NCI-H82 treated with DMSO at 0.1 percent for 48 hours (cell line): ENCODE measurements around the gene GTF2A1.
"Not testable (repeated sequence)": the region's sequence is repeated elsewhere in the genome, so short reads cannot be mapped to it uniquely, and the experiment has no call there.

Source experiments
- DNase-seq: peaks from one replicate; lab custom pipeline; 2025; ENCODE audit not compliant: unreplicated experiment; lab: John Stamatoyannopoulos, UW

GTF2A1 gene

GRCh38 chr14:81233615-81234014, 12.9 kb upstream of the GTF2A1 start:
- no peak for DNase-seq

DNA sequence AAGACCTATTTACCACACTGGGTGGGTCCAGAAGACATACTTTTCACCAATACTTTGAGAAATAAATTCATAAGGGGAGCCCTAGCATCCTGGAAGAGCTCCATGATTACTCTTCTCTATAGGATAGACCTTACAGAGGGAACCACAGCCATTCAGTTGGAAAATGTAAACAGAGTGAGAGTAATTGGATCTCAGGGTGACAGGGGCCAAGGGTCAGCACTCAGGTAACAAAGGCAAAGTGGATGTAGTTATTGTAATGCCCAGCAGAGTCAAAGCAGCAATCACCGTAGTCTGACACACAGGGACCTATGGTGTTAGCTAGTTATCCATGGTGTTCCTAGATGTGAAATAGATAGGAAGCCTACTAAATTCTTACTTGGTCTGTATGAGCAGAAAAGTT, 10.8 kb upstream of the GTF2A1 start:
- no peak for DNase-seq

GRCh38 chr14:81224222-81224621, 3.5 kb upstream of the GTF2A1 start:
- no peak for DNase-seq

- not testable (repeated sequence) for DNase-seq
Observed at GRCh38 chr14:81223788-81224187, 3.0 kb upstream of the GTF2A1 start.

DNA sequence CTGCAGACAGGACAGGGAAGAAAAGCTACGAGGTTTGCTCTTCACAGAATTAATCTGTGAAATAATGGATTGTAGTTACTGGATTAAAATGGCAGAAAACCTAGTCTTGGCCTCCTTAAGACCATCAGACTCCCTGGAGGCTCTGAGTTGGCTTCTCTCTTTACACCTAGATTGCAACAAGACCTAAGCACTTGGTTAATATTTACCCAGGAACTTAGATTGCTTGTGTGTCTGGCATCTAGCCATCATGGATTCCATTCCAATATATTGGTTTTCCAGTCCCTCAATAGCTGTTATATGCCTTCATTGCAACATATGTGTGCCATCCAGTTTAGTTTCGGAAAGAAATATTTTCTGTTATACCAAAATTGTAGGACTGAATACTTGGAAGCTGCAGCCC, 1.9 kb upstream of the GTF2A1 start:
- no peak for DNase-seq

DNA sequence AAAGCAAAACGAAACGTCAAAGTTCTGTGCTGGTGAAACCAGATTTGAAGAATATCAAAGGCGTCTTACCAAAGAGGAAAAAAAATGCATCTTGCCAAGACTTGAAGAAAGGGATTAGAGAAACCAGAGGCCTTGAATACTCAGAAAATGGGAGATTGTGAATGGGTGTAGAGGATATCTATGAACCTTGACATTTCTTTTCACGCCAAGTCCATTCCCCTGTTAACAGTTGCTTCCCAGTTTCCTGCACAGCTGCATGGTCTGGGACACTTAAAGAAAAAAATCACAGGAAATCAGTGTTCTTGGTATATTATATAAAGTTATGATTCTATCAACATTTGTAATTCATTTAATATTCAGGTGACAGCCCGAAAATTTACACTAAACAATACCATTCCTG, 1.4 kb upstream of the GTF2A1 start:
- no peak for DNase-seq

GRCh38 chr14:81221579-81222102, 882 bp upstream of the GTF2A1 start:
- DNase-seq, result no peak

- DNase-seq, result no peak
Observed at GRCh38 chr14:81220580-81220829, 254 bp downstream of the GTF2A1 start.

- no peak for DNase-seq
Observed at GRCh38 chr14:81219759-81220579, 790 bp downstream of the GTF2A1 start.

DNA sequence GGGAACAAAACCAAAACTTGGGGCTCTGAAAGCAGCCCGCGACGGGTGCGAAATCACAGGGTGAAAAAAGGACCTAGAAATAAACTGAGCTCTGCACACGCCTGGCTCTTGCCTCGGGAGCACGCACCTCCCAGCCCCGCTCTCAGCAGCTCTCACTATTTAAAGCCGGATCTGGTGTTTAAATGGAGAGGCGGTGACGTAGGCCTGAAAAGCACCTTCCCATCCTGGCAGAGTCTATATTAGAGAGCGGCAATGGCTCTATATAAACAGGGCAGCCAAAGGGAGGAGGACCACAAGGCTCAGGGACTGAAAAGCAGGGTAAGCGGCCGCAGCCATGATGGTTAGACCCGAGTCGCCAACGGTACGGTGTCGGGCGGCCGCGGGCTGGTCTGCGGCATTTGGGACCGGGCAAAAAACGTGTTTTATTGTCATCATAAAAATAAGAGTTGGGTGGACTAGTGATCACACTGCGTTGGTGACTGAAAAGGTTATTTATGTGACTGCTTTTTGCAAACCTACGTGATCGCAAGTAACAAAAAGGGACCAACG, 1.5 kb downstream of the GTF2A1 start:
- DNase-seq, result peak; percentile 95

DNA sequence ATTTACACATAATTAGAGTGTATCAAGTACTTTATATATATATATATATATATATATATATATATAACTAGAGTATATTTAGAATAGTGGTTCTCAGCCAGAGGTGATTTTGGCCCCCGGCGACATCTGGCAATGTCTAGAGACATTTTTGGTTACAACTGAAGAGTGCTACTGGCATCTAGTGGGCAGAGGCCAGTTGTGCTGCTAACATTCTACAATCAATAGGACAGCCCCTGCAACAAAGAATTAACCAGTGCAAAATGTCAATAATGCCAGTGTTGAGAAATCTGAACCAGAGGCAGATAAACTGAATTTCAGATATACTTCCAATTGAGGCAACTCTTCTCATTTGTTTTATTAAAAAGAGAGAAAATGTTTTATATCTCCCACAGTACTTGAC, 8.9 kb downstream of the GTF2A1 start:
- no peak for DNase-seq

- no peak for DNase-seq
Observed at GRCh38 chr14:81209167-81209836, 11.5 kb downstream of the GTF2A1 start.

- DNase-seq, result no peak
Observed at GRCh38 chr14:81208489-81208888, 12.3 kb downstream of the GTF2A1 start.

- DNase-seq, result no peak
Observed at GRCh38 chr14:81206115-81206514, 14.6 kb downstream of the GTF2A1 start.

GRCh38 chr14:81205639-81206038, 15.1 kb downstream of the GTF2A1 start:
- no peak for DNase-seq

DNA sequence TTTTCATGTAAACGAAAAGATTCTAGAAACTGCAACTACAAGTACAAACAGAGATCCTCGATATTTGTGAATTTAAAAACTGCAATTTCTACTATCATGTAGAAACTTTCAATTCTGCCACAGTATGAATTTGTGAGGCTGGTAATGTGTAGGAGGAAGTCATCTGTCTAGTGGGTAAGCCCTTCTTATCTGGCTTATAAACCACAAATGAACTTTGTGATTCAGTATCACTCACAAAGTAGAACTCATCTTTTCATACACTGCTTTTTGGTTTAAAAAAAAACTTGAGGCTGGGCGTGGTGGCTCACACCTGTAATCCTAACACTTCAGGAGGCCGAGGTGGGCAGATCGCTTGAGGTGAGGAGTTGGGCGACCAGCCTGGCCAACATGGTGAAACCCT, 20.7 kb downstream of the GTF2A1 start:
- DNase-seq, result no peak

- DNase-seq, result no peak
Observed at GRCh38 chr14:81199084-81199483, 21.7 kb downstream of the GTF2A1 start.

- DNase-seq, result no peak
Observed at GRCh38 chr14:81198651-81199050, 22.1 kb downstream of the GTF2A1 start.

DNA sequence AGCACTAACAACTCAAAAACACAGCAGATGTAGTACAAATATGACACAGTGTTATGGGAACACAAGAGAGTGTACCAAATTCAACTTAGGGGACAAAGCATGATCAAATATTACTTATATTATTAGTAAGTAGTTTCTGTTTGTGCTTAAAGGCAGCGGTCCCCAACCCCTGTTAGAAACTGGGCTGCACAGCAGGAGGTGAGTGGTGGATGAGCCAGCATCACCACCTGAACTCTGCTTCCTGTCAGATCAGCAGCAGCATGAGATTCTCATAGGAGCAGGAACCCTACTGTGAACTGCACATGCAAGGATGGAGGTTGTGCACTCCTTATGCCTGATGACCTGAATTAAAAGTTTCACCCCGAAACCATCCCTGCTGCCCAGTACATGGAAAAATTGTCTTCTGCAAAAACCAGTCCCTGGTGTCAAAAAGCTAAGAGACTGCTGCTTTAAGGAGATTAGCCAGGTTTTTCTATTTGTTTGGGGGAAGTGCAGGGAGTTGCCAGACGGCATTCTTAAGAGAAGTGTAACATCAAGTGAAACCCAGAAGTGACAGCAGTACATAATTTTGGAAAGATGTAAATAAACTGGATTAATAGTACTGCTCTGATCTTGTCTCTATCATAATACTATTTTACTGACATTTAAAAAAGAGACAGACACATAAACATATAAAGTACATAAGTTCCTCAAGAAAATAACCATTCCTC, 26.7 kb downstream of the GTF2A1 start:
- DNase-seq, result no peak

GRCh38 chr14:81192594-81192993, 28.2 kb downstream of the GTF2A1 start:
- DNase-seq, result no peak

DNA sequence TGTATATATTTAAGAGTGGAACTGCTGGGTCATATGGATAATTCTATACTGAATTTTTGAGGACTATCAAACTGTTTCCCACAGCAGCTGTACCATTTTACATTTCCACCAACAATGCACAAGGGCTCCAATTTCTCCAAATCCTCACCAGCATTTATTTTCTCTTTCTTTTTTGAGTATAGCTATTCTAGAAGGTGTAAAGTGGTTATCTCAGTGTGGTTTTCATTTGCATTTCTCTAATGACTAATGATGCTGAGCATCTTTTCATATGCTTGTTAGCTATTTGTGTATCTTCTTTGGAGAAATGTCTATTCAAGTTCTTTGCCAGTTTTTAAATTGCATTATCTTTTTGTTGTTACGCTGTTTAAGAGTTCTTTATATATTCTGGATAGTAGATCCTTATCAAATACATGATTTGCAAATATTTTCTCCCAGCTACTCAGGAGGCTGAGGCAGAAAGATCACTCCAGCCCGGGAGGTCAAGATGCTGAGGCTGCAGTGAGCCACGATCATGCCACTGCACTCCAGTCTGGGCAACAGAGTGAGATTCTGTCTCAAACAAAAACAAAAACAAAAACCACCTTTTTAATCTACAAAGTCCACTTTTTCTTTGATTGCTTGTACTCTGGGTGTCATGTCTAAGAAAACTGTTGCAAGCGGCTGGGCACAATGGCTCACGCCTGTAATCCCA, 32.8 kb downstream of the GTF2A1 start:
- DNase-seq, result no peak
